Stimulated activated CD8-positive, alpha-beta memory T cell treated with anti-CD3 and anti-CD28 coated beads, Interleukin-15, amount 100 ng/mL, for 1 hour (primary cell): ENCODE data around the gene SAXO2.
"Not testable (repeated sequence)": the region's sequence is repeated elsewhere in the genome, so short reads cannot be mapped to it uniquely, and the experiment has no call there.

Experiments used
- DNase-seq: peaks from one replicate; pipeline ENCODE4 v3.0.0-alpha.2; 2020; ENCODE audit warnings: low read depth

The SAXO2 gene

DNA sequence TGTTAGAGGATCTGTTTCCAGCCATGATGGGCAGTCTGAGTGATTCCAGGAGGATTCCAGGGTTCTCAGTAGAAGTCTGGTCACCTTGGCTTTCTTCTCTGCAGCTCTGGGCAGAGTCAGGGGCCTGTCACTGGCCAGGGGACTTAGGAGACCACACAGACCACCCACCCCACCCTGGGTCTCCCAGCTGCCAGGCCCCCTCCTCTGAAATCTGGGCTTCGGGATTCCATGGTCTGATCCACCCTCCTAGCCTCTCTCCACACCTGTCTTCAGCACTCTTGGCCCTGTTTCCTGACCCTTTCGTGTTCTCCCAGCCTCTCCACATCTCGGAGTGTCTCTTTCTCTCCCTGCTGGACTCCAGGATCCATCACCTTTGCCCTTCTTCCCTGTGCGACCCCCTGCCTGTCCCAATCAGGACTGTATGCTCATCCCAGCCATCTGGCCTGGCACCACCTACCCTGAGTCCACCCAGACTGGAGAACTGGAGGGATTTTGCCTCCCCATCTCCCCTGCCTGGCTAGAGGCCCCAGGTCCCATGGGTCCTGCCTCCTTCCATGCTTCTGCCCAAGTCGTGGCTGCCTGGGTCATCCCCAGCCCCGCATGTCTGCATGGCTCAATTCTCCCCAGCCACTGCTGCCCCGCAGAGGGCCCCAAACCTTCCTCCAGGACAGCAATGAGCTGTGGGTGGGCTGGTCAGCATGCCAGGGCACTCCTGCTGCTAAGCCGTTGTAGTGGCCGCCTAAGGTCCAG, 52.3 kb downstream of the SAXO2 start:
- no peak for DNase-seq

DNA sequence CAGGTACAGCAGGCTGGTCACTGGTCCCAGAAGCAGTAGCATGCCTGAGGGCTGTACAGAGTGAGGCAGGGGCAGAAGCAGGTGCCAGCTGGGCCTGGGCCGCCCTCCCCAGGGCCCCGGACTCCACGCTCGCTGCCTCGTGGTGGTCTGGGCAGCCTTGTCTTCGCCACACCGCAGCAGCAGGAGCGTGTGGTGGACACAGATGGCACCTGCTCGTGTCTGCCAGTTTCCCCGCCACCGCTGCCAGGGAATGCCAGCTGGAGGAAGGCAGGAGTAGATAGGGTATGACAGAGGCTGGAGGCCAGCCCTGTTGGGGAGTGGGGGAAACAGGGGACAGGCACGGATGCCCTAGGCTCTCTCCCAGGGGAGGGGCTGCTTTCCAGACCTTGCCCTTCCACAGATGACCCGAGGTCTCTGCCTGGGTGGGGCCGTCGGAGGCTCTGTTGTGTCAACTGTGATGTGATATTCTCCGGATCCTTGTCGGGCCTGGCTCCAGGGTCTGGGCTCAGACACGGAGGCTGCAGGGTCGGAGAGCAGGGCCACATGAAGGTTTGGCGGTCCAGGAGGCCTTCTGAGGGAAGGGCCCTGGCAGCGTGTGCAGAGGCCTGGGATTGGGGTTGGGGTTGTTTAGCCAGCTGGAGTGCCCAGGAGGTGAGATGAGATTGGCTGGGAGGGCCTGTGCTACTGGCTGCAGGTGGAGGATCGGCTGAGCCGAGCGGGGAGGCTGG, 53.1 kb downstream of the SAXO2 start:
- DNase-seq = no peak

DNA sequence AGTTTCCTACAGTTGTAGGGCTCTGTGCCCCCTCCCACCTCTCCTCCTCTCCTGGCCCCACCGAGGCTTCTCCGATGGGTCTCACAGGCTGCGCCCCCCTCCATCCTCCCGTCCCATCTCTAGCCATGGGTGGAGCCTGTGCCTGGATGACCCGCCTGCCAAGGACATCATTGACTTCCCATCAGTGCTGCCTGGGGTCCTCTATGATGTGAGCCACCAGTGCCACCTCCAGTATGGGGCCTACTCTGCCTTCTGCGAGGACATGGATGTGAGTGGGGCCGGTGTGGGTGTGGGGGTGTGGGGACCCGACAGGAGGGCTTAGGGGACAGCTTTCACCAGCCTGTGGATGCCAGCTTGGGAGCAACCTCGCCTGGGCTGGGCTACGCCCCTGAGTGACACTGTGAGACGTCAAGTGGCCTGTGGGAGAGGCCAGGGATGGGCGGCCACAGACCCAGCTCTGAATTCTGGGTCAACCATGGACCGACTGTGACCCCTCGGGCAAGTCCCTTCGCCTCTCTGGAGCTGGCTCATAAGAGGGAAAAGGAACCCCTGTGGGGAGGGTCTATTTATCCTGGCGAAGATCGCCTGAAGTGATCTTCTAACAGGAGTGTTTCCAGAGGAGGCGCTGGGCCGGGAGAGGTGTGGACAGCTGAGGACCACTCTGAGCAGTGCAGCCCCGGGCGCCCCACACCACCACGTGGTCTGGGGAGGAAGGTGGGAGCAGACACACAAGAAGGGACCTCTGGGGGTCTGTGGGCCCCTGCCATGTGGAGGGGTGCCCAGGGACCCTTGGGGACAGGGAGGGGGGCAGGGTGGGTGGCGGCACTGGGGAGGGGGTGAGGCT, 53.9 kb downstream of the SAXO2 start:
- DNase-seq = not testable (repeated sequence)

DNA sequence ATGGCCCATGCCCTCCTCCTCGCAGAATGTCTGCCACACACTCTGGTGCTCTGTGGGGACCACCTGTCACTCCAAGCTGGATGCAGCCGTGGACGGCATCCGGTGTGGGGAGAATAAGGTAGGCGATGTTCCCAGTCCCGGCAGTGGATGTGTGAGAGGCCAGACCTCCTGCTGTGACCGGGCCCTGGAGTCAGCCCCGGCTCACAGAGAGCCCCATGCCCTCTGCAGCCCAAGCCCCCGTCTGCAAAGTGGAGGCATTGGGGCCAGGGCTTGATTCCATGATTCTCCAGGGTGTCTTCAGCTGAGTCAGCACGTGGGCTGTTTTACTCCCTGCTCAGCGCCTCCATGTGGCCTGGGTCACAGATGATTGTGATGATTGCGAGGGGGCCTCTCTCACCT, 54.5 kb downstream of the SAXO2 start:
- DNase-seq = no peak

DNA sequence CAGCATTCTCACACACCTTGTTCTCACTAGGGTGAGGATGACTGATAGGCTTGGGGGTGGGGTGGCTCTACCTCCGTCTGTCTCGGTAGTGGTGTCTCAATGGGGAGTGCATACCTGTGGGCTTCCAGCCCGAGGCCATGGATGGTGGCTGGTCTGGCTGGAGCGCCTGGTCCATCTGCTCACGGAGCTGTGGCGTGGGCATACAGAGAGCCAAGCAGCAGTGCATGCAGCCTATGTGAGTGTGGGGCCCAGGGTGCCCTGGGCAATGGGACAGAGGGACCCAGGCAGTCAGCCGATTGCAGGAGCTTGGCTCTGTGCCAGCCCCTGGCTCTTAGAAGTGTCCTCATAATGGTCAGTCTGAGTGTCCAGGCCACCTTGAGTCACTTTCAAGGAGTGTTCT, 54.9 kb downstream of the SAXO2 start:
- DNase-seq = not testable (repeated sequence)

DNA sequence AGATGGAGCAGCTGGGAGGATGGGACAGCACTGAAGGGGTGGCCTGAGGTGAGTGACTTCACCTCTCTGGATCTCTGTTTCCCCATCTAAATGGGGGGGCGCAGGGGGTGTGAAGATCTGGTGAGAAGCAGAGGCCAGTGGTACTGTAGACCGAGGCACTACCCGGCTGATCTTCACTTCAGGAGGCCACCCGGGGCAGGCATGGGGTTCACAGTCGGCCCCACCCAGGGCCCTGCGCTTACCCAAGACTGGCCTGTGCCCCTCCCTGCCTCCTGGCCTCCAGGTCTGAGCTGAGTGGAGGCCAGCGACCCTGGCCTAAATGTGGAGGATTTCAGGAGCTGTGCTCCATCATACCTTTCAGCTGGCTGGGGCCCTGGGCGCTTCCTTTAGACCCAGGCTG, 55.7 kb downstream of the SAXO2 start:
- not testable (repeated sequence) for DNase-seq

DNA sequence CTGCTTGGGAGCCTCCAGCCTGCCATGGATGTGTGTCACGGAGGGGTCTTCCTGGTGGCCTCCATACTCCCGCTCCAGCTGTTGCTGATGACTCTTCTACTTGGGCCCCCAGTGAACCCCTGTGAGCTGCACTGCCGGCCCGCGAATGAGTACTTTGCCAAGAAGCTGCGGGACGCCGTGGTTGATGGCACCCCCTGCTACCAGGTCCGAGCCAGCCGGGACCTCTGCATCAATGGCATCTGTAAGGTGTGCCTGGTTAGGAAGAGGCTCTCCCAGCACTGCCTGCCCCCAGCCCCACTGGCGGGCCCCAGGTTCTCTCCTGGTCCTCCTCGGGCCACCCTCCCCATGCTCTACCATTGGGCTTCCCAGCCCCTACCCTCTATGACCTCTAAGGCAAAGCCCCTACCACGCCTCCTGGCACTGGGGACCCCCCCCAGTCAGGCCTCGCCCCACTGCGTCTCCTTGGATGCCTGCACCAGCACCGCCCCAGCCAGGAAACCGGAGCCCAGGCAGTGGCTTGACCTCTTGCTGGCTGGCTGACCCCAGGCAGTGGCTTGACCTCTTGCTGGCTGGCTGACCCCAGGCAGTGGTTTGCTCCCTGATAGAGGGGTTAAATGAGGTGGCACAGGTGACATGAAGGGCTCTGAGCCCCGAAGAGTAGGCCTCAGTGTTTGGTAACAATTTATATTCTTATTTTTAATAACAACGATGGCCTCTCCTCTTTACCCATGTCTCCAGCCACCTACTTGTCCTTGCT, 57.1 kb downstream of the SAXO2 start:
- not testable (repeated sequence) for DNase-seq

DNA sequence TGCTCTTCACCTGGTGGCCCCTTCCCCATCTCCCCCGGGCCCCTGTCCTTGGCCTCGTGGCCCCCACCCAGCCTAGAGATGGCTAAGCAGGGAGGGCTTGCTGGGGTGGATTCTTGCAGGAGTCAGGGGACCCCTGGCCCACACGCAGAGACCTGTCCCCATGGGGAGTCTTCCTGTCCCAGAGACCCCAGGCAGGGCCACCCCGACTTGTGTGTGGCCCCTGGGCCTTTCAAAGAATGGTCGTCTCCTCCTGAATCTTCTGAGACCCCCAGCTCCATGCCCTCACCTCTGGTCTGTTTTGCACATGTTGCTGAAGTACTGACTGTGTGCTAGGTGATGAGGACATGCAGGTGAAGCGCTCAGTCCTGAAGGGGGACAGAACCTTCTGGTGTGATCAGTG, 58.2 kb downstream of the SAXO2 start:
- DNase-seq = not testable (repeated sequence)

DNA sequence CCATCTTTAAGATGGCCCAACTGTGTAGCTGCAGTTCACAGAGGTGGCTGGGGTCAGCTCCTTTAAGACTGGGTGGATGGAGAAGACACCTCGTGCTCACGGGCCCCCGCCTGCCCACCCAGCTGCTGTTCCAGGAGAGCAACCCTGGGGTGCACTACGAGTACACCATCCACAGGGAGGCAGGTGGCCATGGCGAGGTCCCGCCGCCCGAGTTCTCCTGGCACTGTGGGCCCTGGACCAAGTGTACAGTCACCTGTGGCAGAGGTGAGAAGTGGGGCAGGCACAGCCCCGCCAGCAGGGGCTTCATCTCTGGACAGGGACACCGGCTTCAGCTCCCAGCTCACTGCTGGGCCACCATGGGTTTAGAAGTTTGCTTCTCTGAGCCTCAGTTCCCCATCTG, 59.9 kb downstream of the SAXO2 start:
- DNase-seq = not testable (repeated sequence)

DNA sequence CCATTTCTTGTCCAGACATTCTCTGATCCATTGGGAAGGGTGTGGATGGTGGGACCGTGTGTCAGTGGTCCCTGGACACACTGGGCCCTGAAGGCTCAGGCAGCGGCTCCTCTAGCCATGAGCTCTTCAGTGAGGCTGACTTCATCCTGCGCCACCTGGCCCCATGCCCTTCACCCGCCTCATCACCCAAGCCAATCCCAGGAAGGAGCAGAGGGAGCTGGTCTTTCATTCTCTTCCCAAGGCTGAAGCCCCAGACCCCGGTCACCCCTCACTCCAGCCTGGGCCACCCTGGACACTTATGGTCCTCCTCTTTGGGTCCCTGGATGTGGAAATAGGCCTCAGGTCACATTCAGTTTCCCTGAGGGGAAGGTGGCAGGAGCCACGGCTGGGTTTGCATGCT, 62.2 kb downstream of the SAXO2 start:
- not testable (repeated sequence) for DNase-seq

DNA sequence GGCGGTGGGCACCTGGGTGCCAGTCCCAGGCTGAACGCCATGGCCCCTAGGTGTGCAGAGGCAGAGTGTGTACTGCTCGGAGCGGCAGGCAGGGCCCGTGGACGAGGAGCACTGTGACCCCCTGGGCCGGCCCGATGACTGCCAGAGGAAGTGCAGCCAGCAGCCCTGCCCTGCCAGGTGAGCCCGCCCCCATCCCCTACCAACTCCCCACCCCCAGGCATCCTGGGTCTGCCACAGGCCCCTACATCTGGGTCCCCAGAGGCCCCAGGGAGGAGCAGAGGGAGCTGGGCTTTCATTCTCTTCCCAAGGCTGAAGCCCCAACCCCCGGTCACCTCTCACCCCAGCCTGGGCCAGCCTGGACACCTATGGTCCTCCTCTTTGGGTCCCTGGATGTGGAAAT, 63.0 kb downstream of the SAXO2 start:
- DNase-seq = not testable (repeated sequence)

DNA sequence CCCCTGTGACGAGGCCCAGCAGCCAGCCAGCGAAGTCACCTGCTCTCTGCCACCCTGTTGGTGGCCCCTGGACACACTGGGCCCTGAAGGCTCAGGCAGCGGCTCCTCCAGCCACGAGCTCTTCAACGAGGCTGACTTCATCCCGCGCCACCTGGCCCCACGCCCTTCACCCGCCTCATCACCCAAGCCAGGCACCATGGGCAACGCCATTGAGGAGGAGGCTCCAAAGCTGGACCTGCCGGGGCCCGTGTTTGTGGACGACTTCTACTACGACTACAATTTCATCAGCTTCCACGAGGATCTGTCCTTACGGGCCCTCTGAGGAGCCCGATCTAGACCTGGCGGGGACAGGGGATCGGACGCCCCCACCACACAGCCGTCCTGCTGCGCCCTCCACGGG, 64.3 kb downstream of the SAXO2 start:
- not testable (repeated sequence) for DNase-seq

DNA sequence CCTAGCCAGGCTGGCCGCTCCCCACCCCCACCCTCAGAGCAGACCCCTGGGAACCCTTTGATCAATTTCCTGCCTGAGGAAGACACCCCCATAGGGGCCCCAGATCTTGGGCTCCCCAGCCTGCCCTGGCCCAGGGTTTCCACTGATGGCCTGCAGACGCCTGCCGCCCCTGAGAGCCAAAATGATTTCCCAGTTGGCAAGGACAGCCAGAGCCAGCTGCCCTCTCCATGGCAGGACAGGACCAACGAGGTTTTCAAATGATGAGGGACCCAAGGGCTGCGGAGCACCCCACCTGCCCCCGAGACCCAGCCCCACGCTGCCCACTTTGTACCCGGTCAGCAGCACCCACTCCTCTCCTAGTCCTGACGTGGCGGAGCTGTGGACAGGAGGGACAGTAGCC, 64.8 kb downstream of the SAXO2 start:
- not testable (repeated sequence) for DNase-seq

DNA sequence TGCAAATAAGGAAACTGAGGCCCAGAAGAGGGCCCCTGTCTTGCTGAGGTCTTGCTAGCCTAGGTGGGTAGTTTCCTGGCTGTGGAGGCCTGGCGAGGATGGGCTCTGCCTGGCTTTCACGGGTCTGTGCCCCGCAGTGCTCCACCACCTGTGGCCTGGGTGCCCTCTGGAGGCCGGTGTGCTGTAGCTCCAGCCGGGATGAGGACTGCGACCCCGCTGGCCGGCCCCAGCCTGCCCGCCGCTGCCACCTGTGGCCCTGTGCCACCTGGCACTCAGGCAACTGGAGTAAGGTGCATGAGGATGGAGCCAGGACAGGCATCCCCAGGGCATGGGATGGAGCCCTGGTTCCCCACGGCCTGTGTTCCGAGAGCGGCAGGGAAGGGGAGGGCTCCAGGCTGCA, 66.4 kb downstream of the SAXO2 start:
- DNase-seq = not testable (repeated sequence)

DNA sequence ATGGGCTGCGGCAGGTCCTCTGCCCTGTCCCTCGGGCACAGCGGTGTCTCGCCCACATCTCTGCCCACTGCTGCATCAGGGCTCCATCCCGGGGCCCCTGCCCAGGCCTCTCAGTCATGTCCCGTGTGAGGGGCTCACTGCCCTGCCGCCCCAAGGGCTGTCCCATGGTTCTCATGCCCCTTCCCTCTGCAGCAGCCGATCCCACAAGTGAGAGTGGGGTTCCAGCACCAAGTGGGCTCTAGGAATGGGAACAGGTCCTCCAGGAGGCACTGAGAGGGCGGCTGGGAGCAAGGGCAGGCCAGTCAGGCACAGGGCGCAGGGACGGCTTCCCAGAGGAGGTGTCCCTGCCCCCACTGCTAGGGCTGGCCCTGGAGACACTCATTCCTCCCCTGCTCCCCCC, 68.3 kb downstream of the SAXO2 start:
- not testable (repeated sequence) for DNase-seq

DNA sequence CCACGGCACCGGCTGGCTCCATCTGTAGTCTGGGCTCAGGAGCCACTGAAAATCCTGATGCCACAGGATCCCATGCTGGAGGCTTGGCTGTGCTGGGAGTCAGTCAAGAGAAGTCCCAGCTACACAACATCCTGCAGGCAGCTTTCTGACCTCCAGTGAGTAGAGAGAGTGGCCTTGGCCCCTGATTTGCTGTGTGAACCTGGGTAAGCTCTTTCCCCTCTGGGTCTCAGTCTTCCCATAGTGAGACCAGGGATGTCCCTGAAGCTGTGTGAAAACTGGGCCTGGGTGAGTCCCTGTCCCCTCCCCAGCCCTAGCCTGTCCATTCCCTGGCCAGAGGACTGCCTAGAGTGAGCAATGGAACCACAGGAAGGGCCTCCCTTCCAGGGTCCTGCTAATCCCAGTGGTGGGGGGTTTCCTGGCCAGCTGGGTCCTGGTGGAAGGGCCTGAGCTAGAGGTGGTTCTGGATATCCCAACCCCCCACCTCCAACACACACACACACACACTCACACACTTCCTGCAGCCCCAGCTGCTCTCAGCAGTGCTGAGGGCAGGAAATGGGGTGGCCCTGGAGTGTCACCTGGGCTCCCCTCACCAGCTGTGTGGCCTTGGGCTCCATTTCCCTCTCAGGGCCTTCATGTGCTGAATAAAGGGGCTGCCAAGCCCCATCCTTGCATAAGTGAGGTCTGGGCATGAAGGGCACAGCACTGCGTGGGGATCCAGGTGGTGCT, 69.1 kb downstream of the SAXO2 start:
- not testable (repeated sequence) for DNase-seq

DNA sequence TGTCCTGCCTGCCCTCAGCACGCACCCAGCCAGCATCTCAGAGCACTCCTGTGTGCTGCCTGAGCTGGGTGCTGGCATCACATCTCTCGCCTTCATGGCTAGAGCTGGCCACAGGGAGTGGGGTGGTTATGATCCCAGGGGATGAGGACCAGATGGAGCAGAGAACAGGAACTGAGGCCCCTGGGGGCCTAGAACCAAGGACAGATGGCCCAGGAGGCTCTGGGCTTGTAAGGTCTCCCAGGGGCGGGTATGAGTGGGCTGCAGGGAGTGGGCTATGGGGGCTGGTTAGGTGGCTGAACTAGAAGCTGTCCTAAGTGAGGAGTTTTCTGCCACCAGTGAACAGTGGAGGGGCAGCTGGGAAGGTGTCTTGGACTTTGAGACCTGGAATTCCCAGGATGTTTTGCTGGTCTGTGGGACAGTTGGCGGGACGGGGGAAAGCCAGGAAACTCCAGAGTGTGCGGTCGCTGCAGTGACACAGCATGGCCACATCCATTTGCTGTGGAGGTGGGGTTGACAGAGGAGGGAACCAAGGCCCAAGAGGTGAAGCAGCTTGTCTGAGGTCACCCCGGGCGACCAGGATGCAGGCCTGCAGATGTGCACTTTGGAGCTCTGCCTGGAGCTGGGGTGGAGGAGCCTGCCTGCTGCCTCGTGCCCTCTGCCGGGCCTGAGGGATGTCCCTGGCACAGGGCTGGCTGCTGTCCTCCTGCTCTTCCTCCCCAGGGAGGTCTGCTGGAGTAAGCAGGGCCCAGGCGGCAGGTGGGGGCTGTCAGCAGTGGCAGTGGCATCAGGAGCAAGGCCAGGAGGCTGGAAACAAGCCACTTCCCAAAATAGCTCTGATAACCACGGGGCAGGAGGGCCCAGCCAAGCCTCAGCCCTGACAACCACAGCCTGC, 70.3 kb downstream of the SAXO2 start:
- DNase-seq = not testable (repeated sequence)

DNA sequence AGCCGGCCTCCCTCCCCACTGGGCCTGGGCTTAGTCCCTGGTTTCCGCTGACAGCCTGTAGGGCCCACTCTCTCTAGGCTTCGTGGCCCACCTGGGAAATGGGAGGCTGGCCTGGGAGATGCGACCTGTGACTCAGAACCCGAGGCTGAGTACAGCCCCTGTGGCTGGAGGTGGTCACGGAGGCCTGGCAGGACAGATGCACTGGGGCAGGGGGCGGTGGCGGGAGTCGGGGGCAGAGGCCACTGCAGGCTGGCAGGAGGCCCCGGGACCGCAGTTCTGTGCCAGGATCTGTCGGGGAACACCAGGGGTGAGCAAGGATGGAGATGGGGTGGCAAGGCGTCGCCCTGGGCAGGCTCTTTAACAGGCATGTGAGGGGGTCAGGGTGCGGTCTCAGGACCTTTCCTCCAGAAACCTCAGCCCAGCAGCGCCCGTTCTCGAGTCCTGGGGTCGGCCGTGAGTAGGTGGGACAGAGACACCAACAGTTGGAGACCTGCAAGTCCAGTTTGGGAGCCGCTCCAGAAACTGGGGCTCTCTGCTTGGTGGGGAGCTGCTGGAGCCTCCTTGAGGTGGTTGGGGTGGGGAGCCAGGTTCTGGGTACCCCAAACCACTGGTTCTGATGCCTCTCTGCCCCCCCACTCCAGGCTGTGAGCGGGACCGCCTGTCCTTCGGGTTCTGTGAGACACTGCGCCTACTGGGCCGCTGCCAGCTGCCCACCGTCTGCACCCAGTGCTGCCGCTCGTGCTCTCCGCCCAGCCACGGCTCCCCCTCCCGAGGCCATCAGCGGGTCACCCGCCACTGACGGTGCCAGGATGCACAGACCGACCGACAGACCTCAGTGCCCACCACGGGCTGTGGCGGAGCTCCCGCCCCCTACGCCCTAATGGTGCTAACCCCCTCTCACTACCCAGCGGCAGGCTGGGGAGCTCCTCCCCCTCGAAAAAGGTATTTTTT, 71.3 kb downstream of the SAXO2 start:
- DNase-seq = not testable (repeated sequence)
